ENCODE data around the gene PCLO.

PCLO gene

DNA sequence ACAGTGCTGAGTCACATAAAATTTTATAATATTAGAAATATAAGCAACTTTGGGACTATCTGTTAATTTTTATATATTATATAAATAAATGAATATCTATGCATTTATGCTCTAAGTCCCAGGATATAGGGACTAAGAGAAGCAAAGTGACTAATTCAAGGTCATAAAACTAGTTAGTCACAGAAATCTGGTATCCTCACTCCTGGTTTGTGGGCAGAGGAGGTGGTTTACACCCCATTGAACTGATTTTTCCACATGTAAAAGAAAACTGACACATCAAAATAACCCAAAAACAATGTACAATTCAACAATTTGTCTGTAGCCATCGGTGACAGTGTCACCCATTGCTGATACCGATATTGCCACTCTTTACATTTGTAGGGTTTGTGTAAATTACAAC is 3.0 kb downstream of the PCLO start:
- no peak for DNase-seq (ENCODE audit: low read depth, low spot score)
- Histone ChIP-seq H3K27me3 (ENCODE audit: insufficient read depth, insufficient read length) (peaks cover 7% of the 10 kb centered on the region), H3K36me3 (ENCODE audit: insufficient read depth, insufficient read length, low read length) (no peaks in the 10 kb centered on the region), H3K9me3 (ENCODE audit: insufficient read depth, low read length) (no peaks in the 10 kb centered on the region), H3K4me1 (ENCODE audit: insufficient read depth, insufficient read length) (no peaks in the 10 kb centered on the region), H3K4me3 (ENCODE audit: insufficient read length, low read depth) (no peak overlapping the region), H3K9ac (ENCODE audit: insufficient read length, low read depth) (no peak overlapping the region)
- no peak for TF ChIP-seq YY1 (IDR thresholded peaks at IDR 0.05; ENCODE audit: insufficient read depth, insufficient read length)

- no peak for TF ChIP-seq ZNF274 (IDR thresholded peaks at IDR 0.05; ENCODE audit: low read depth, low read length)
- no peak for TF ChIP-seq SUZ12 (IDR thresholded peaks at IDR 0.05; ENCODE audit: extremely low read depth, insufficient read depth, insufficient read length)
- TF ChIP-seq YY1 (IDR thresholded peaks at IDR 0.05; ENCODE audit: insufficient read depth, insufficient read length), result no peak
- H3K9me3 ChIP-seq (ENCODE audit: insufficient read depth, low read length), result no peaks in the 10 kb centered on the region
- H3K36me3 ChIP-seq (ENCODE audit: insufficient read depth, insufficient read length, low read length), result no peaks in the 10 kb centered on the region
- no peak overlapping the region for H3K9ac ChIP-seq (ENCODE audit: insufficient read length, low read depth)
- H3K4me3 ChIP-seq (ENCODE audit: insufficient read length, low read depth), result no peak overlapping the region
- DNase-seq (ENCODE audit: low read depth, low spot score), result no peak
- H3K4me1 ChIP-seq (ENCODE audit: insufficient read depth, insufficient read length), result no peaks in the 10 kb centered on the region
- H3K27me3 ChIP-seq (ENCODE audit: insufficient read depth, insufficient read length), result no peaks in the 10 kb centered on the region
Observed at GRCh38 chr7:83156006-83156405, 6.7 kb downstream of the PCLO start.

- DNase-seq (ENCODE audit: low read depth, low spot score), result no peak
- Histone ChIP-seq H3K4me1 (ENCODE audit: insufficient read depth, insufficient read length) (no peaks in the 10 kb centered on the region), H3K9me3 (ENCODE audit: insufficient read depth, low read length) (no peaks in the 10 kb centered on the region), H3K27me3 (ENCODE audit: insufficient read depth, insufficient read length) (no peaks in the 10 kb centered on the region), H3K4me3 (ENCODE audit: insufficient read length, low read depth) (no peak overlapping the region), H3K9ac (ENCODE audit: insufficient read length, low read depth) (no peak overlapping the region), H3K36me3 (ENCODE audit: insufficient read depth, insufficient read length, low read length) (no peaks in the 10 kb centered on the region)
- TF ChIP-seq ZNF274 (IDR thresholded peaks at IDR 0.05; ENCODE audit: low read depth, low read length) (no peak), YY1 (IDR thresholded peaks at IDR 0.05; ENCODE audit: insufficient read depth, insufficient read length) (no peak), SUZ12 (IDR thresholded peaks at IDR 0.05; ENCODE audit: extremely low read depth, insufficient read depth, insufficient read length) (no peak)
Observed at GRCh38 chr7:83155407-83155806, 7.3 kb downstream of the PCLO start.

GRCh38 chr7:83153419-83153818 is 9.3 kb downstream of the PCLO start:
- Histone ChIP-seq H3K36me3 (ENCODE audit: insufficient read depth, insufficient read length, low read length) (no peaks in the 10 kb centered on the region), H3K27me3 (ENCODE audit: insufficient read depth, insufficient read length) (no peaks in the 10 kb centered on the region), H3K9me3 (ENCODE audit: insufficient read depth, low read length) (no peaks in the 10 kb centered on the region), H3K4me3 (ENCODE audit: insufficient read length, low read depth) (no peak overlapping the region), H3K4me1 (ENCODE audit: insufficient read depth, insufficient read length) (no peaks in the 10 kb centered on the region), H3K9ac (ENCODE audit: insufficient read length, low read depth) (no peak overlapping the region)
- no peak for DNase-seq (ENCODE audit: low read depth, low spot score)
- no peak for TF ChIP-seq SUZ12 (IDR thresholded peaks at IDR 0.05; ENCODE audit: extremely low read depth, insufficient read depth, insufficient read length)
- no peak for TF ChIP-seq YY1 (IDR thresholded peaks at IDR 0.05; ENCODE audit: insufficient read depth, insufficient read length)
- TF ChIP-seq ZNF274 (IDR thresholded peaks at IDR 0.05; ENCODE audit: low read depth, low read length), result no peak

DNA sequence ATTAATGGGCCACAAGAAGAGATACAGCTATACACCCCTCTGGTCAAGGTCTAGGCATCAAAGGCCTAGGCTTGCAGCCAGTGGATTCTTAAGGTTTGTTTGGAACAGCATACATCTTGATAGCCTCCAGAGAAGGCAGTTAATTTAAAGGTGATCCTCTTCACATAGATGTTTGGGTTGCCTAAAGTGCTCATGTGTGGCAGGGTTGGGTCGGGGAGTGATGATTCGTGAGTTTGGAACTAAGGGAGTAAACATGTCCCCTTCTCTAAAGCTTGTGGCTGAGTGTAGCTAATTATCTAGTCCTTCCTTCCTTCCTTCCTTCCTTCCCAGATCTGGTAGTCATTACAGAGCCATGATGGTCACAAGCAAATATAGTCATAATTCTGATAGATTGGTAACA is 12.4 kb downstream of the PCLO start:
- no peak for DNase-seq (ENCODE audit: low read depth, low spot score)
- Histone ChIP-seq H3K4me3 (ENCODE audit: insufficient read length, low read depth) (no peak overlapping the region), H3K27me3 (ENCODE audit: insufficient read depth, insufficient read length) (no peaks in the 10 kb centered on the region), H3K9me3 (ENCODE audit: insufficient read depth, low read length) (no peaks in the 10 kb centered on the region), H3K9ac (ENCODE audit: insufficient read length, low read depth) (no peak overlapping the region), H3K36me3 (ENCODE audit: insufficient read depth, insufficient read length, low read length) (no peaks in the 10 kb centered on the region), H3K4me1 (ENCODE audit: insufficient read depth, insufficient read length) (no peaks in the 10 kb centered on the region)
- TF ChIP-seq YY1 (IDR thresholded peaks at IDR 0.05; ENCODE audit: insufficient read depth, insufficient read length) (no peak), SUZ12 (IDR thresholded peaks at IDR 0.05; ENCODE audit: extremely low read depth, insufficient read depth, insufficient read length) (no peak), ZNF274 (IDR thresholded peaks at IDR 0.05; ENCODE audit: low read depth, low read length) (no peak)

GRCh38 chr7:83149466-83149865 is 13.2 kb downstream of the PCLO start:
- Histone ChIP-seq H3K9me3 (ENCODE audit: insufficient read depth, low read length) (no peaks in the 10 kb centered on the region), H3K27me3 (ENCODE audit: insufficient read depth, insufficient read length) (no peaks in the 10 kb centered on the region), H3K4me1 (ENCODE audit: insufficient read depth, insufficient read length) (no peaks in the 10 kb centered on the region), H3K9ac (ENCODE audit: insufficient read length, low read depth) (no peak overlapping the region), H3K4me3 (ENCODE audit: insufficient read length, low read depth) (no peak overlapping the region), H3K36me3 (ENCODE audit: insufficient read depth, insufficient read length, low read length) (no peaks in the 10 kb centered on the region)
- DNase-seq (ENCODE audit: low read depth, low spot score), result no peak
- TF ChIP-seq YY1 (IDR thresholded peaks at IDR 0.05; ENCODE audit: insufficient read depth, insufficient read length), result no peak
- TF ChIP-seq SUZ12 (IDR thresholded peaks at IDR 0.05; ENCODE audit: extremely low read depth, insufficient read depth, insufficient read length), result no peak

- Histone ChIP-seq H3K9me3 (ENCODE audit: insufficient read depth, low read length) (no peaks in the 10 kb centered on the region), H3K27me3 (ENCODE audit: insufficient read depth, insufficient read length) (no peaks in the 10 kb centered on the region), H3K4me1 (ENCODE audit: insufficient read depth, insufficient read length) (no peaks in the 10 kb centered on the region), H3K4me3 (ENCODE audit: insufficient read length, low read depth) (no peak overlapping the region), H3K36me3 (ENCODE audit: insufficient read depth, insufficient read length, low read length) (no peaks in the 10 kb centered on the region), H3K9ac (ENCODE audit: insufficient read length, low read depth) (no peak overlapping the region)
- TF ChIP-seq YY1 (IDR thresholded peaks at IDR 0.05; ENCODE audit: insufficient read depth, insufficient read length) (no peak), ZNF274 (IDR thresholded peaks at IDR 0.05; ENCODE audit: low read depth, low read length) (no peak), SUZ12 (IDR thresholded peaks at IDR 0.05; ENCODE audit: extremely low read depth, insufficient read depth, insufficient read length) (no peak)
- DNase-seq (ENCODE audit: low read depth, low spot score), result no peak
Observed at GRCh38 chr7:83148776-83149175, 13.9 kb downstream of the PCLO start.

GRCh38 chr7:83143107-83143506 is 19.6 kb downstream of the PCLO start:
- TF ChIP-seq SUZ12 (IDR thresholded peaks at IDR 0.05; ENCODE audit: extremely low read depth, insufficient read depth, insufficient read length), result no peak
- no peak for TF ChIP-seq ZNF274 (IDR thresholded peaks at IDR 0.05; ENCODE audit: low read depth, low read length)
- no peak for TF ChIP-seq YY1 (IDR thresholded peaks at IDR 0.05; ENCODE audit: insufficient read depth, insufficient read length)

More at GRCh38 chr7:83143107-83143506, 19.6 kb downstream of the PCLO start:
- Histone ChIP-seq H3K36me3 (ENCODE audit: insufficient read depth, insufficient read length, low read length) (no peaks in the 10 kb centered on the region), H3K4me1 (ENCODE audit: insufficient read depth, insufficient read length) (no peaks in the 10 kb centered on the region), H3K4me3 (ENCODE audit: insufficient read length, low read depth) (no peak overlapping the region), H3K9me3 (ENCODE audit: insufficient read depth, low read length) (no peaks in the 10 kb centered on the region), H3K9ac (ENCODE audit: insufficient read length, low read depth) (no peak overlapping the region), H3K27me3 (ENCODE audit: insufficient read depth, insufficient read length) (no peaks in the 10 kb centered on the region)
- DNase-seq (ENCODE audit: low read depth, low spot score), result no peak

All from NT2/D1 (cell line).